Keratinocyte (primary cell): ENCODE data around the gene ITSN1. TPM values are rescaled to one million over a fixed set of nuclear protein-coding genes. Genes with fewer than 3 reads are reported as not detected.
A peak's percentile ranks its signal among the peaks of the same experiment; 100 is the strongest.

Experiments
- DNase-seq: peaks from one replicate; pipeline ENCODE4 v3.0.0-alpha.2; 2011; ENCODE audit warnings: low read depth, missing footprints, low spot score
- FAIRE-seq: peaks from 2 replicates; lab custom pipeline; 2011; peaks lifted over from hg19 to GRCh38; lab: Jason Lieb, UNC
- H2AFZ ChIP-seq: 2 replicates; pipeline ENCODE4 v1.6.0; 2012; ENCODE audit warnings: low read length, control low read depth, inconsistent platforms; ENCODE audit not compliant: control insufficient read depth
- H3K27ac ChIP-seq: 2 replicates; pipeline ENCODE4 v1.5.1; 2011; ENCODE audit warnings: low read length; ENCODE audit not compliant: control insufficient read depth, insufficient read depth
- H3K27me3 ChIP-seq: 3 replicates; pipeline ENCODE4 v1.6.0; 2011; ENCODE audit warnings: low read length; ENCODE audit not compliant: control insufficient read depth, insufficient read depth; ENCODE audit errors: extremely low read depth
- H3K36me3 ChIP-seq, 2 experiments: 2 replicates in 1 of 2; 3 replicates in 1 of 2; pipeline ENCODE4 v1.5.1; 2011; ENCODE audit warnings: low read length in 2 of 2, mild to moderate bottlenecking in 1 of 2; ENCODE audit not compliant: control insufficient read depth in 2 of 2, insufficient read depth in 2 of 2; ENCODE audit errors: extremely low read depth in 1 of 2
- H3K4me1 ChIP-seq: 3 replicates; pipeline ENCODE4 v1.5.1; 2011; ENCODE audit warnings: low read length; ENCODE audit not compliant: control insufficient read depth, insufficient read depth; ENCODE audit errors: extremely low read depth
- H3K4me2 ChIP-seq: 3 replicates; pipeline ENCODE4 v1.6.0; 2011; ENCODE audit warnings: low read depth, low read length; ENCODE audit not compliant: control insufficient read depth, insufficient read depth; ENCODE audit errors: extremely low read depth
- H3K4me3 ChIP-seq, 3 experiments: fragments of 200-600 bp in 1 of 3; sonication (generic) in 1 of 3; 2 replicates in 2 of 3; 3 replicates in 1 of 3; pipeline ENCODE4 v1.5.1; 2011 to 2016; ENCODE audit warnings: low read length in 3 of 3, mild to moderate bottlenecking in 3 of 3, control low read depth in 2 of 3, inconsistent platforms in 1 of 3, low read depth in 1 of 3, mixed read lengths in 1 of 3, mixed run types in 1 of 3, moderate library complexity in 1 of 3; ENCODE audit not compliant: control insufficient read depth in 2 of 3, insufficient read depth in 2 of 3; ENCODE audit errors: extremely low read depth in 1 of 3
- H3K79me2 ChIP-seq: 2 replicates; pipeline ENCODE4 v1.6.0; 2012; ENCODE audit warnings: low read length; ENCODE audit not compliant: control insufficient read depth, insufficient read depth
- H3K9ac ChIP-seq: 3 replicates; pipeline ENCODE4 v1.6.0; 2011; ENCODE audit warnings: low read length; ENCODE audit not compliant: control insufficient read depth, insufficient read depth; ENCODE audit errors: extremely low read depth
- H3K9me1 ChIP-seq: 3 replicates; pipeline ENCODE4 v1.6.0; 2011; ENCODE audit warnings: low read length; ENCODE audit not compliant: control insufficient read depth, insufficient read depth; ENCODE audit errors: extremely low read depth
- H3K9me3 ChIP-seq: 2 replicates; pipeline ENCODE4 v1.5.1; 2012; ENCODE audit warnings: low read depth, low read length; ENCODE audit not compliant: control insufficient read depth
- H4K20me1 ChIP-seq: 3 replicates; pipeline ENCODE4 v1.6.0; 2011; ENCODE audit warnings: low read length; ENCODE audit not compliant: control insufficient read depth, insufficient read depth; ENCODE audit errors: extremely low read depth
- EZH2 ChIP-seq: IDR thresholded peaks from one replicate; pipeline ENCODE4 v1.6.1; 2012; ENCODE audit warnings: inconsistent platforms, mild to moderate bottlenecking, low read length, moderate library complexity
- dilution Hi-C: fragments of 300-500 bp; cut with MboI; formaldehyde crosslinking; loops from one replicate; pipeline ENCODE4 v1.7.0; 2020; ENCODE audit warnings: low sequenced_read_pairs; ENCODE audit not compliant: extremely low pct_ligation_motif_present
- polyA plus RNA-seq, 5 experiments: library from polyadenylated mRNA; depleted of rRNA in 3 of 5; stranded (reverse) in 3 of 5; stranded (forward) in 1 of 5; unstranded in 1 of 5; fragments of >200 nt; gene quantifications; 1 replicate in 1 of 5; 2 replicates in 3 of 5; 3 replicates in 1 of 5; pipeline versions ENCODE4 v1.2.1 to v1.2.3, GENCODE V29; 2011 to 2012; ENCODE audit warnings: missing spikeins in 2 of 5, low read depth in 1 of 5, low replicate concordance in 1 of 5
- TF ChIP-seq, protein P1 (sequence below), 3 experiments: IDR thresholded peaks in 1 of 3; conservative IDR thresholded peaks in 1 of 3; optimal IDR thresholded peaks in 1 of 3; 2 replicates in 2 of 3; 3 replicates in 1 of 3; pipeline versions ENCODE3 to v1.5.1; 2011; ENCODE audit warnings: low read length in 3 of 3, mild to moderate bottlenecking in 3 of 3, moderate library complexity in 2 of 3, control low read depth in 1 of 3, inconsistent platforms in 1 of 3; ENCODE audit not compliant: insufficient read depth in 2 of 3; ENCODE audit errors: extremely low read depth in 1 of 3

The ITSN1 gene
- polyA plus RNA-seq, 1 donor (not counting 4 experiments of a cell fraction or from before 2014, with no cell fraction given) = 34.3 TPM

DNA sequence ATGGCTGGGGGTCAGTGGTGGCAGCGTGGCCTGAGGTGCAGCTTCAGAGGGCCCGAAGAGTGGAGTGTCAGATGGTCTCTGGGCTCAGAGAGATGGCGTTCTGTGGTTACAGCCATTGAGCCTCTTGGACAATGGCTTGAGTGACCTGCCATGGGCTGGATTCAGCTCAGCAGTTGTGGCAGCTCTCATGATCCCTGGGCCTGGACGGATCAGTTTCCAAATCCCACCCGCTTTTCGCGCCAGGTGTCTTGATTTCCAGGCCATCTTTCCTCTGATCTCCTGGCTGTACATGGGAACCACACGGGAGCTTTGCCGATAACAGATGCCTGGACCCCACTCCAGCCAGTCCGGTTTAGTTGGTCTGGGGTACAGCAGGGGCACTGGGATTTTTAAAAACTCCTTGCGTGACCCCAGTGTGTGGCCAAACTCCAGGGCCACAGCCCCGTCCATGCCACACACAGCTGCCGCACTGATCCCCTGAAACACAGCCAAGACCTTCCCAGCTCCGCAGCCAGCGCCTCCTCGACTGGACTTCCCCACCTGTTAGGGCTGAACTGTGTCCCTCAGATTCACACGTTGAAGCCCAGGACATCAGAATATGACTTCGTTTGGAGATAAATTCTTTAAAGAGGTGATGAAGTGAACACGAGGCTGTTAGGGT lies 205.4 kb downstream of the ITSN1 start:
- H3K4me3 ChIP-seq = no peak overlapping the region
- H4K20me1 ChIP-seq = no peaks in the 10 kb centered on the region
- DNase-seq = no peak
- FAIRE-seq = no peak
- no peaks in the 10 kb centered on the region for H3K36me3 ChIP-seq
- no peak for TF ChIP-seq EZH2
- TF ChIP-seq, protein P1, sequence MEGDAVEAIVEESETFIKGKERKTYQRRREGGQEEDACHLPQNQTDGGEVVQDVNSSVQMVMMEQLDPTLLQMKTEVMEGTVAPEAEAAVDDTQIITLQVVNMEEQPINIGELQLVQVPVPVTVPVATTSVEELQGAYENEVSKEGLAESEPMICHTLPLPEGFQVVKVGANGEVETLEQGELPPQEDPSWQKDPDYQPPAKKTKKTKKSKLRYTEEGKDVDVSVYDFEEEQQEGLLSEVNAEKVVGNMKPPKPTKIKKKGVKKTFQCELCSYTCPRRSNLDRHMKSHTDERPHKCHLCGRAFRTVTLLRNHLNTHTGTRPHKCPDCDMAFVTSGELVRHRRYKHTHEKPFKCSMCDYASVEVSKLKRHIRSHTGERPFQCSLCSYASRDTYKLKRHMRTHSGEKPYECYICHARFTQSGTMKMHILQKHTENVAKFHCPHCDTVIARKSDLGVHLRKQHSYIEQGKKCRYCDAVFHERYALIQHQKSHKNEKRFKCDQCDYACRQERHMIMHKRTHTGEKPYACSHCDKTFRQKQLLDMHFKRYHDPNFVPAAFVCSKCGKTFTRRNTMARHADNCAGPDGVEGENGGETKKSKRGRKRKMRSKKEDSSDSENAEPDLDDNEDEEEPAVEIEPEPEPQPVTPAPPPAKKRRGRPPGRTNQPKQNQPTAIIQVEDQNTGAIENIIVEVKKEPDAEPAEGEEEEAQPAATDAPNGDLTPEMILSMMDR (optimal IDR thresholded peaks at IDR 0.05 in 1 of 3, IDR thresholded peaks at IDR 0.05 in 1 of 3, conservative IDR thresholded peaks at IDR 0.05 in 1 of 3; ENCODE audit: extremely low read depth in 1 of 3, insufficient read depth in 2 of 3, low read length in 3 of 3) = no peak
- H2AFZ ChIP-seq = no peak overlapping the region
- no peaks in the 10 kb centered on the region for H3K9me3 ChIP-seq
- H3K27ac ChIP-seq = no peak overlapping the region
- H3K9me1 ChIP-seq = no peaks in the 10 kb centered on the region
- peaks cover 10% of the 10 kb centered on the region for H3K4me1 ChIP-seq
- H3K9ac ChIP-seq = no peak overlapping the region
- H3K4me2 ChIP-seq = no peak overlapping the region
- dilution Hi-C loops = no loop called here
- H3K79me2 ChIP-seq = no peaks in the 10 kb centered on the region
- no peaks in the 10 kb centered on the region for H3K27me3 ChIP-seq

DNA sequence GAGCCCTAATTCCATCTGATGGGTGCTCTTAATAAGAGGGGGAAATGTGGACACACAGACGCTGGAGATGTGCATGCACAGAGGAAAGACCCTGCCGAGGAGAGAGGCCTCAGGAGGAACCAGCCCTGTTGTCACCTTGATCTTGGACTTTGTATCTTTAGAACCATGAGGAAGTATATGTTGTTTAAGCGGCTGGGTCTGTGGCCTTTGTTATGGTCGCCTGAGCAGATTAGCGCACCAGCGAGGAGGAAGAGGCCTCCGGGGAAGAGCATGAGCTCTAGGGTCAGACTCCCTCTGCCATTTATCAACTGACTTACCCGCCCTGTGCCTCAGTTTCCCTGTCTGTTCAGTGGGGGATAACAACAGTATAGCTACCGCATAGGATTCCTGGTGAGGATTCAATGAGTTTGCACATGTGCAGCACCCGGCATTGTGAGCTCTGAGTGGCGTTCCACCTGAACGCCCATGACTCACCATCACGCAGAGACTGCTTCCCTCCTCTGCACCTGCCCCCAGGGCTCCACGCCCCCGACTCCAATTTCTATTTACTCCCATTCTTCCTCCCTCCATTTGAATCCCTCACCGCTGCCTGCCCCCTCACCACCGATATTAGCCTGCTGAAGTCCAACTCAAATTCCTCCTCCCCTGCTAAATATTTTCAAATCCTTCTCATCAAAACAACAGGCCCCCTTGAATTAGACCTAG lies 206.1 kb downstream of the ITSN1 start:
- H3K9ac ChIP-seq = no peak overlapping the region
- no peaks in the 10 kb centered on the region for H4K20me1 ChIP-seq
- dilution Hi-C loops = no loop called here
- DNase-seq (peak; percentile 7), FAIRE-seq (peak; percentile 84)
- no peaks in the 10 kb centered on the region for H3K36me3 ChIP-seq
- H3K4me3 ChIP-seq = no peak overlapping the region
- no peak overlapping the region for H2AFZ ChIP-seq
- no peak for TF ChIP-seq EZH2
- TF ChIP-seq, protein P1 (optimal IDR thresholded peaks at IDR 0.05 in 1 of 3, IDR thresholded peaks at IDR 0.05 in 1 of 3, conservative IDR thresholded peaks at IDR 0.05 in 1 of 3; ENCODE audit: extremely low read depth in 1 of 3, insufficient read depth in 2 of 3, low read length in 3 of 3) = no peak
- no peaks in the 10 kb centered on the region for H3K79me2 ChIP-seq
- no peak overlapping the region for H3K27ac ChIP-seq
- H3K4me1 ChIP-seq = peaks cover 10% of the 10 kb centered on the region
- H3K9me1 ChIP-seq = no peaks in the 10 kb centered on the region
- no peaks in the 10 kb centered on the region for H3K27me3 ChIP-seq
- no peak overlapping the region for H3K4me2 ChIP-seq
- H3K9me3 ChIP-seq = no peaks in the 10 kb centered on the region
